CD14-positive monocyte (primary cell): ENCODE results near the gene ME2. TPM values are rescaled to one million over a fixed set of nuclear protein-coding genes. Genes with fewer than 3 reads are reported as not detected.

Source experiments
- DNase-seq, 3 donors: peaks; one replicate each; pipeline ENCODE4 v3.0.0-alpha.2; 2011 to 2022
- H2AFZ ChIP-seq: 2 replicates; pipeline ENCODE4 v1.6.0; 2012; ENCODE audit warnings: mild to moderate bottlenecking, low read depth, low read length, inconsistent platforms; ENCODE audit not compliant: insufficient read depth, poor library complexity, severe bottlenecking
- H3K27ac ChIP-seq, 2 donors: 1 replicate in 1 of 2; 2 replicates in 1 of 2; pipeline ENCODE4 v1.5.1; 2012 to 2013; ENCODE audit warnings: low read length in 2 of 2, control low read depth in 1 of 2, inconsistent platforms in 1 of 2, low read depth in 1 of 2, mild to moderate bottlenecking in 1 of 2
- H3K27me3 ChIP-seq, 2 donors: one replicate each; pipeline versions ENCODE4 v1.6.0 to v1.6.1; 2011 to 2013; ENCODE audit warnings: low read length in 2 of 2; ENCODE audit not compliant: control insufficient read depth in 2 of 2, insufficient read depth in 2 of 2
- H3K36me3 ChIP-seq, 2 donors: replicated peaks in 1 of 2; 1 replicate in 1 of 2; 2 replicates in 1 of 2; pipeline versions ENCODE4 v1.5.1 to v1.6.1; 2012 to 2013; ENCODE audit warnings: low read length in 2 of 2, control low read depth in 1 of 2, inconsistent platforms in 1 of 2, mild to moderate bottlenecking in 1 of 2; ENCODE audit not compliant: insufficient read depth in 2 of 2, control insufficient read depth in 1 of 2
- H3K4me1 ChIP-seq, 2 donors: 1 replicate in 1 of 2; 2 replicates in 1 of 2; pipeline versions ENCODE4 v1.5.1 to v1.6.1; 2012 to 2013; ENCODE audit warnings: low read length in 2 of 2, control low read depth in 1 of 2, inconsistent platforms in 1 of 2, mild to moderate bottlenecking in 1 of 2, moderate library complexity in 1 of 2; ENCODE audit not compliant: insufficient read depth in 2 of 2, control insufficient read depth in 1 of 2
- H3K4me2 ChIP-seq: replicated peaks from 2 replicates; pipeline ENCODE3; 2012; ENCODE audit warnings: low read length, moderate library complexity, mild to moderate bottlenecking; ENCODE audit not compliant: poor library complexity, severe bottlenecking; ENCODE audit errors: extremely low read depth
- H3K4me3 ChIP-seq, 3 experiments: fragments of 200-600 bp in 1 of 3; sonication (generic) in 1 of 3; replicated peaks in 1 of 3; 1 replicate in 2 of 3; 2 replicates in 1 of 3; pipeline ENCODE4 v1.5.1; 2011 to 2013; ENCODE audit warnings: low read length in 3 of 3, mild to moderate bottlenecking in 3 of 3, control low read depth in 2 of 3, low read depth in 2 of 3, inconsistent platforms in 1 of 3, moderate library complexity in 1 of 3
- H3K79me2 ChIP-seq: 2 replicates; pipeline ENCODE4 v1.6.0; 2012; ENCODE audit warnings: mild to moderate bottlenecking, control low read depth, inconsistent platforms, low read length, moderate library complexity; ENCODE audit not compliant: insufficient read depth
- H3K9ac ChIP-seq: 2 replicates; pipeline ENCODE4 v1.6.0; 2017; ENCODE audit warnings: low read length, mild to moderate bottlenecking; ENCODE audit not compliant: insufficient read depth, poor library complexity, severe bottlenecking
- H3K9me3 ChIP-seq, 2 donors: replicated peaks in 1 of 2; 1 replicate in 1 of 2; 2 replicates in 1 of 2; pipeline versions ENCODE4 v1.5.1 to v1.6.1; 2012 to 2013; ENCODE audit warnings: low read length in 2 of 2, control low read depth in 1 of 2; ENCODE audit not compliant: control insufficient read depth in 1 of 2, insufficient read depth in 1 of 2
- H4K20me1 ChIP-seq: 2 replicates; pipeline ENCODE4 v1.6.0; 2012; ENCODE audit warnings: mild to moderate bottlenecking, low read length, control low read depth, moderate library complexity; ENCODE audit not compliant: insufficient read depth
- H3K27ac Mint-ChIP-seq, 7 donors: one replicate each; pipeline ENCODE4 v1.8.0; 2020; ENCODE audit warnings: mild to moderate bottlenecking in 7 of 7, mixed read lengths in 7 of 7, moderate library complexity in 6 of 7, inconsistent platforms in 2 of 7
- H3K27me3 Mint-ChIP-seq, 3 donors: one replicate each; pipeline ENCODE4 v1.8.0; 2021 to 2022; ENCODE audit warnings: low read depth in 3 of 3, mild to moderate bottlenecking in 3 of 3, mixed read lengths in 3 of 3, moderate library complexity in 3 of 3, inconsistent platforms in 1 of 3
- H3K36me3 Mint-ChIP-seq, 2 donors: one replicate each; pipeline ENCODE4 v1.8.0; 2020; ENCODE audit warnings: mixed read lengths in 2 of 2, inconsistent platforms in 1 of 2, mild to moderate bottlenecking in 1 of 2
- H3K4me1 Mint-ChIP-seq: one replicate; pipeline ENCODE4 v1.8.0; 2020; ENCODE audit warnings: mild to moderate bottlenecking, mixed read lengths
- H3K4me3 Mint-ChIP-seq, 2 donors: one replicate each; pipeline ENCODE4 v1.8.0; 2020; ENCODE audit warnings: mild to moderate bottlenecking in 2 of 2, mixed read lengths in 2 of 2, moderate library complexity in 1 of 2
- H3K9me3 Mint-ChIP-seq, 7 donors: one replicate each; pipeline ENCODE4 v1.8.0; 2020 to 2022; ENCODE audit warnings: mixed read lengths in 7 of 7, mild to moderate bottlenecking in 6 of 7, moderate library complexity in 6 of 7, inconsistent platforms in 2 of 7
- whole genome bisulfite sequencing: methylation state at CpG from one replicate; pipeline ENCODE4 v1.1.5; 2013; ENCODE audit warnings: missing lambda C conversion rate; ENCODE audit not compliant: insufficient coverage; 5-methylcytosine and 5-hydroxymethylcytosine counted together
- intact Hi-C, 2 donors: fragments of 100-400 bp; cut with micrococcal nuclease; formaldehyde crosslinking; loops; one replicate each; pipeline versions ENCODE4 v1.15.0 to v1.15.1; 2023
- polyA plus RNA-seq, 3 donors: library from polyadenylated mRNA; depleted of rRNA in 1 of 3; unstranded in 2 of 3; stranded (reverse) in 1 of 3; fragments of 300-500 nt in 2 of 3; fragments of >200 nt in 1 of 3; fragmentation: Illumina TruSeq in 2 of 3; gene quantifications; 1 replicate in 2 of 3; 2 replicates in 1 of 3; pipeline ENCODE4 v1.2.3, GENCODE V29; 2012 to 2021
- TF ChIP-seq, protein P1 (sequence below): fragments of 200-600 bp; IDR thresholded peaks from one replicate; pipeline ENCODE4 v1.8.0; 2022; ENCODE audit warnings: antibody characterized with exemption, mild to moderate bottlenecking

Gene ME2
- polyA plus RNA-seq, 3 donors = 48.7 to 93.8 (median 71.7) TPM

DNA sequence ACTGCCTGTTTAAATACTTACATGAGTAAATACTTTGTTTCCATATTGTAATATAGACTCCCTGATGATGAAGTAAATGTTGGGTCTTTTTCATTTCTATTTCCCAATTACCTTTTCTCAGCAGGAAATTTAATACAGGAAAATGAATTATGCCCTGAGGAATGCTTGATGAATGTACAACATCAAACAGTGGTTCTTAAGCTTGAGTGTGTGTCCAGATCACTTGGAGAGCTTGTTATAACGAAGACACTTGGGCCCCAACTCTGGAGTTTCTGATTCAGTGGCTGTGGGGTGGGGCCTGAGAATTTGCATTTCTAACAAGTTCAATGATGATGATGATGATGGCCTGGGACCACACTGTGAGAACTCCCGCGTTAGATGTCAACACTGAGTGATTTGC, 7.1 kb upstream of the ME2 start:
- Histone ChIP-seq H3K27me3 (no peaks in the 10 kb centered on the region), H3K36me3 (no peaks in the 10 kb centered on the region), H3K4me1 (peaks cover 2 to 4% of the 10 kb centered on the region in 2 donors), H3K27ac (no peak overlapping the region), H3K9ac (no peak overlapping the region), H3K9me3 (no peaks in the 10 kb centered on the region), H3K4me2 (no peak overlapping the region), H4K20me1 (no peaks in the 10 kb centered on the region), H3K79me2 (no peaks in the 10 kb centered on the region), H2AFZ (no peak overlapping the region), H3K4me3 (no peak overlapping the region)
- Mint-ChIP-seq H3K4me1 (peaks cover 8% of the 10 kb centered on the region), H3K4me3 (no peak overlapping the region), H3K27me3 (peaks cover 0 to 2% (median 0%) of the 10 kb centered on the region in 3 donors), H3K36me3 (no peaks in the 10 kb centered on the region), H3K27ac (no peak overlapping the region), H3K9me3 (peaks cover 0 to 1% (median 0%) of the 10 kb centered on the region in 7 donors)
- intact Hi-C loops = loop anchor here in 1 of 2 donors (10.0 kb wide), 1 partner anchor 163 kb away; the partner anchor contains the start of gene SMAD4
- WGBS = 100% methylated on average over 1 of the region's 3 CpGs
- DNase-seq = no peak
- TF ChIP-seq, protein P1, sequence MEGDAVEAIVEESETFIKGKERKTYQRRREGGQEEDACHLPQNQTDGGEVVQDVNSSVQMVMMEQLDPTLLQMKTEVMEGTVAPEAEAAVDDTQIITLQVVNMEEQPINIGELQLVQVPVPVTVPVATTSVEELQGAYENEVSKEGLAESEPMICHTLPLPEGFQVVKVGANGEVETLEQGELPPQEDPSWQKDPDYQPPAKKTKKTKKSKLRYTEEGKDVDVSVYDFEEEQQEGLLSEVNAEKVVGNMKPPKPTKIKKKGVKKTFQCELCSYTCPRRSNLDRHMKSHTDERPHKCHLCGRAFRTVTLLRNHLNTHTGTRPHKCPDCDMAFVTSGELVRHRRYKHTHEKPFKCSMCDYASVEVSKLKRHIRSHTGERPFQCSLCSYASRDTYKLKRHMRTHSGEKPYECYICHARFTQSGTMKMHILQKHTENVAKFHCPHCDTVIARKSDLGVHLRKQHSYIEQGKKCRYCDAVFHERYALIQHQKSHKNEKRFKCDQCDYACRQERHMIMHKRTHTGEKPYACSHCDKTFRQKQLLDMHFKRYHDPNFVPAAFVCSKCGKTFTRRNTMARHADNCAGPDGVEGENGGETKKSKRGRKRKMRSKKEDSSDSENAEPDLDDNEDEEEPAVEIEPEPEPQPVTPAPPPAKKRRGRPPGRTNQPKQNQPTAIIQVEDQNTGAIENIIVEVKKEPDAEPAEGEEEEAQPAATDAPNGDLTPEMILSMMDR = no peak

DNA sequence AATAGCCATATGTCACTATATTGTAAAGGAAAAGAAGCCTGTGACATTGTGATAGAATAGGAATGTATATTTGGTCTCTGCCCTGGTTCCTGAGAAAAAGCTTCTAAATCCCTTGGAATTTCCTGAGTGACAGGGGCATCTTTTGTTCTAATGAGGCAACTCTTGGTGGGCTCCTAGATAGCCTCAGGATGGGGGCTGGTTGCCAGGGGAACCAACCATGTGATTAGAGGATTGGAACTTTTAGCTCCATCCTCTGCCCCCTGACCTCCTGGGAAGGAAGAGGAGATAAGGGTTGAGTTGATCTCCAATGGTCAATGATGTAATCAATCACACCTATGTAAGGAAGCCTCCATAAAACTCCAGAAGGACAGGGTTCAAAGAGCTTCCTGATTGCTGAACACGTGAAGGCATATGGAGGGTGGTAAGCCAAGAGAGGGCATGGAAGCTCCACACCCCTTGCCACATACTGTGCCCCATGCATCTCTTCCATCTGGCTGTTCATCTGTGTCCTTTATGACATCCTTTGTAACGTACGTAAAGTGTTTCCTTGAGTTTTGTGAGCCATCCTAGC, 2.9 kb upstream of the ME2 start:
- Histone ChIP-seq H3K9ac (no peak overlapping the region), H3K9me3 (no peaks in the 10 kb centered on the region), H4K20me1 (peaks cover 14% of the 10 kb centered on the region), H2AFZ (no peak overlapping the region), H3K36me3 (no peaks in the 10 kb centered on the region), H3K79me2 (peaks cover 22% of the 10 kb centered on the region), H3K4me2 (no peak overlapping the region), H3K27ac (no peak overlapping the region), H3K27me3 (no peaks in the 10 kb centered on the region), H3K4me3 (no peak overlapping the region), H3K4me1 (peaks cover 30 to 32% of the 10 kb centered on the region in 2 donors)
- H3K4me3 Mint-ChIP-seq = no peak overlapping the region
- no peaks in the 10 kb centered on the region for H3K9me3 Mint-ChIP-seq
- TF ChIP-seq, protein P1 = no peak
- peaks cover 21% of the 10 kb centered on the region for H3K4me1 Mint-ChIP-seq
- intact Hi-C loops = loop anchor here (5.0 to 10.0 kb wide), 3 partner anchors 39 to 159 kb away; partner anchors contain the start of genes MRO (in 2 of the 2) and SMAD4 (in 1 of the 2)
- no peaks in the 10 kb centered on the region for H3K36me3 Mint-ChIP-seq
- DNase-seq = no peak
- peak overlapping the region in 1 of 7 donors; percentile 2 for H3K27ac Mint-ChIP-seq
- peaks cover 0 to 2% (median 0%) of the 10 kb centered on the region in 3 donors for H3K27me3 Mint-ChIP-seq
- no CpG with 5 or more reads among the region's 3 CpGs for WGBS
